NCI-H774 (cell line): Measurements from ENCODE around the gene TMEM151B.

Experiments used
- DNase-seq: peaks from one replicate; lab custom pipeline; 2025; lab: John Stamatoyannopoulos, UW

The TMEM151B gene

GRCh38 chr6:44278774-44279697 lies 8.8 kb downstream of the TMEM151B start:
- no peak for DNase-seq

- no peak for DNase-seq
These were observed 13.9 kb downstream of the TMEM151B start for GRCh38 chr6:44284121-44284520.

GRCh38 chr6:44284867-44285266 lies 14.6 kb downstream of the TMEM151B start:
- no peak for DNase-seq

- DNase-seq, result no peak
These were observed 15.5 kb downstream of the TMEM151B start for GRCh38 chr6:44285552-44286284.

DNA sequence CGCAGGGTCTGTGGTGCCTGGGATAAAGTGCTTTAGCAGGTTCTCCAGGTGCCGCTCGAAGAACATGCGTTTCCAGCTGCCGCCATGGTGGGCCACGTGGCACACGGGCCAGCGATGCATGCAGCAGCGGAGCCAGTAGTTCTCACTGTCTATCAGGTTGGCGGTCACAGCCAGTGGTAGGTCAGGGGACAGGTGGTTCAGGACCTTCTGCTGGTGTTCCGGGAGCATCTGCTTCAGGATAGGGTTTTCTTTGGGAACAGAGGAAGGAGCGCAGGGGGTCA lies 16.0 kb downstream of the TMEM151B start:
- DNase-seq, result no peak

- no peak for DNase-seq
These were observed 16.5 kb downstream of the TMEM151B start for GRCh38 chr6:44286747-44287146.

DNA sequence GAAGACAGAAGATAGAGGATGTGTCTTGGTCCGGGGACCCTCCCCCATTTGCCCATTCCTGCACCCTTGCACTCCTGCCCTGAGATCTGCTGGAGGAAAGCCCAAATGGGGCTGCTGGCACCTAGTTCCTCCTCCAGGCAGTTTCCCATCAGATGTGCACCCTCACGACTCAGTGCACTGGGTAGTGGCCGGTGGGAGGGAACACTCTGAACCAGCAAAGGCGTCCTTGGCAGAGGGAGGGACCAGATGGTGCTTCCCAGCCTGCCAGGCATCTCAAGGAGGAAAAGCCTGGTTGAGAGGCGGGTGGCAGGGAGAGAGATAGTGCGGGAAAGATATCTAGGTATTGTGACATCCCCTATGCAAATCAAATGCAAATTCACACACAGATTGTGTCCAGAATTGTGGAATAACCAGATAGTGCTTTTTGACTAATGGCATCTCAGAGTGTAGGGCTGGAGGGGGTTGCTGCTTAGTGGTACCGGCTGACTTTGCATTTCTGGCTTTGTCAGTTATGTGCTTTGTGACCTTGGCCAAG lies 19.5 kb downstream of the TMEM151B start:
- DNase-seq, result no peak

DNA sequence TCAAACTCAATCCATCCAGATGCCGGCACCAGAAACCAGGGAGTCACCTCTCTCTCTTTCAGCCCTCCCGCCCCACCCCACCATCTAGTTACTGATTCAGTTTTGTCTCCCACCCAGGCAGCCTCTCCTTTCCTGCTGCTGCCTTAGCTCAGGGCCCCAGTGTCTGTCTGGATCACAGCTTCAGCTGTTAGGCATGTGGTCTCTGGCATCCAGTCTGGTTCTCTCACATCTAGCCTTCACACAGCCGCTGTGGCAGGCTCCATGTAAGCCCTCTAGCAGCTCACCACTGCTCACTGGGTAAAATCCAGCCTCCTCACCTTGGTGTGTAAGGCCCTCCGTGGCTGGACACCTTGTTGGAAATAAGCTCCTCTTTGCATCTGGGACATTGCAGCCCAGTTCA lies 21.6 kb downstream of the TMEM151B start:
- no peak for DNase-seq

- no peak for DNase-seq
These were observed 22.6 kb downstream of the TMEM151B start for GRCh38 chr6:44292661-44293365.

GRCh38 chr6:44294832-44295791 lies 24.9 kb downstream of the TMEM151B start:
- DNase-seq, result no peak

DNA sequence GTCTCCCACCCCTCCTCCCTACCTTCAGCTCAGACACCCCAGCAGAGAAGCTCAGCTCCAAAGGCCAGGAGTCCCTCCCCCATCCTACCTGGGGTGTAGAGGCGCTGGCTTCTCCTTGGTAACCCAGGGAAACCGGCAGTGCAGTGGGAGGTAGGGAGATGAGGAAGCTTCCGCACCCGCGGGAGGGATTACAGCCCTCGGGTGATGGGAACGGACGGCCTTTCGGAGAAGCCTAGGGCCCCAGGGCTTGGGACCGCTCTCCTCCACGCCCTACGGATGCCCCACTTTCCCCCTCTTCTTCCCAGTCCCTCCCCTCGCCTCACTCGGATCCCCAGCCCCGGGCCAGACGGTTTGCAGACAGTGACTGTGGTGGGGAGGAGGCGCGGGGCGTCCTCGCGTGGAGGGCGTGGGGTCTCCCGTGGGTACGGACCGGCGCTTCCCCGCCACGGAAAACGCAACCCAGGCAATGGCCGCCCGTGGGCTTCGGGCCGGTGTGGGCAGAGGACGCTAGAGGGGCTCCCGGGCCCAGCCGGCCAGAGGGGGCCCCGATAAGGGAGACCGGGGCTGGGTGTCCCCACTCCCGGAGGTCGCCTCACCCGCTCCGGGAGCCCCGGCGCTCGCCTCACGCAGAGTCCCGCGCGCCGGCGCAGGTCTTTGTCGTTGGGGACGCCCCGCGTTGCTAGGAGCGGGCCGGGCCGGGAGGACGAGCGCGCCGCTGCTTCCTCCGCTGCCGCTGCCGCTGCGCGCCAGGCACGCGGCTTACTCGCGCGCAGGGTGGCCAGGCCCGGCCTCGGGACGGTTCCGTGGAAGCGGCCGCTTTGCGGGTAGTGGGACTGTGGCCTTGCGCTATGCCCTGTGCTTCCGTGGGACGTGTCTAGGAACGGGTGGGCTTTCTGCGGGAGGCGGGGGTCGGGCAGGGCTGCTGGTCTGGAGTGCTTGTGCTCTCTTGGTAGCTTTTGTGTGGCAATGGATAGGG lies 27.1 kb downstream of the TMEM151B start:
- DNase-seq, result peak; percentile 10

- DNase-seq, result no peak
These were observed 28.0 kb downstream of the TMEM151B start for GRCh38 chr6:44298055-44298803.

- DNase-seq, result no peak
These were observed 28.6 kb downstream of the TMEM151B start for GRCh38 chr6:44298864-44299263.

GRCh38 chr6:44300292-44300823 lies 30.1 kb downstream of the TMEM151B start:
- DNase-seq, result no peak

- no peak for DNase-seq
These were observed 30.9 kb downstream of the TMEM151B start for GRCh38 chr6:44301106-44301505.

GRCh38 chr6:44301782-44302564 lies 31.7 kb downstream of the TMEM151B start:
- no peak for DNase-seq

GRCh38 chr6:44302856-44303255 lies 32.6 kb downstream of the TMEM151B start:
- no peak for DNase-seq

DNA sequence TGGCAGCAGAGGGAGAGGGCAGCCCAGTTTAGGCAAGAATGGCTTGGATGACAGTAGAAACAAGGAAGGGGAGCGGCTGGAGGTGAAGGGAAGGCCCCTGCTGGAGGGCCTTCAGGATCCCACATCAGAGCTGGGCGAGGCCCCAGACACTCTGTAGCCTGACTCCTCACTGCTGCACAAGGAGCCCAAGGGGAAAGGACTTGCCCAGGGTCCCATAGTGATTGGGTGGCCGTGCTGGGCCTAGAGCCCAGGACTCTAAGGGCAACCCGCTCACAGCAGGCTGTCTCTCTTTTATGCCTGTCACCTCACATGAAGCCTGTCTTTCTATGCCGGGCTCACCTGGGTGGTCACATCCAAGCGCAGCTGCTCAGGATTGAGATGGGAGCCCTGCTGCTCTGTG lies 33.6 kb downstream of the TMEM151B start:
- DNase-seq, result no peak
